Medulla oblongata (tissue), 1 donor: Measurements from ENCODE around the gene RAC3.

Source experiments
- DNase-seq: peaks from one replicate; pipeline ENCODE4 v3.0.0-alpha.2; 2015; ENCODE audit errors: extremely low spot score

RAC3 gene

GRCh38 chr17:81999587-81999975 is 31.9 kb upstream of the RAC3 start:
- no peak for DNase-seq

GRCh38 chr17:81999976-82000802 is 31.3 kb upstream of the RAC3 start:
- DNase-seq = no peak

- no peak for DNase-seq
These were observed 30.5 kb upstream of the RAC3 start for GRCh38 chr17:82000803-82001570.

- no peak for DNase-seq
These were observed 29.9 kb upstream of the RAC3 start for GRCh38 chr17:82001571-82002056.

GRCh38 chr17:82003411-82004381 is 27.8 kb upstream of the RAC3 start:
- no peak for DNase-seq

DNA sequence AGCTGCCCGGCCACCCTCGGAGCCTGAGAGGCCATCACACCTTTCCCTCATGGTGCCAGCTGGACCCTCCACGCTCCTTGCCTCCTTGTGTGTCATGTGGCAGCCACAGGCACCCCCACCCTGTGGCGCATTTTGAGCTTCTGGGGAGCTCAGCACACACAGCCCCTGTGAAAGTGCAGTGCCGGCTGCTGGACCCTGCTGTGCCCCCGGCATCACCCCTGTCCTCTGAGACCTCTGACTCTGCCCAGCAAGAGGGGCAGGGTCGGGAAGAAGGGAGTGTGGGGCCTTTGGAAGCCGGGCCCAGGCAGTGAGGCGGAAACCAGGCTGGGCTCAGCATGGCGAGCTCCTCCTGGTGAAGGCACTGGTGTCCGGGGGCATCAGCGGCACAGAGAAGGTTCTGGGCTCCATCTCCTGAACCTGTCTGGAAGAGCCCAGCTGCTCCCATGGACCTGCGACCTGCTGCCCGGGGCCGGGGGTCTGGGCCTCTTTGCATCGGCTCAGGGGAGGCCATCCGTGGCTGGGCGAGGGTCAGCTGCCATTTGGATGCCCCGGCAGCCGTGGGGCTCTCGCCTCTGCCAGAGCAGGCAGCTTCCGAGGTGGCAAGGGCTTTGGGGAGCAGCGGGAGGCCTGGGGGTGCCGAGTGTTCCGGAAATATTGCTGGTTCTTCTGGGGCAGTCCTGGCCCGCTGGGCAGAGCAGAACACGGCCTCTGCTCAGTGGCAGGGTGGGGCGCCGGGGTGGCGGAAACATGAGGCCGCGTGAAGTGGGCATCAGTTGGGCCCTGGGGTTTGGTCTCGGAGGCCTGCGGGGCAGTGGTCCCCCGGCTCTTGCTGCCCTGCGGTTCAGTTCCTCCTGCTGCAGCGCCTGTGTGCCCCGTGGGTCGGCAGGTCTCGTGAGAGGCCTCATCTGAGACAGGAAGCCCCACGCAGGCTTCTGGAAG is 26.7 kb upstream of the RAC3 start:
- no peak for DNase-seq

- DNase-seq = no peak
These were observed 25.7 kb upstream of the RAC3 start for GRCh38 chr17:82005701-82006348.

DNA sequence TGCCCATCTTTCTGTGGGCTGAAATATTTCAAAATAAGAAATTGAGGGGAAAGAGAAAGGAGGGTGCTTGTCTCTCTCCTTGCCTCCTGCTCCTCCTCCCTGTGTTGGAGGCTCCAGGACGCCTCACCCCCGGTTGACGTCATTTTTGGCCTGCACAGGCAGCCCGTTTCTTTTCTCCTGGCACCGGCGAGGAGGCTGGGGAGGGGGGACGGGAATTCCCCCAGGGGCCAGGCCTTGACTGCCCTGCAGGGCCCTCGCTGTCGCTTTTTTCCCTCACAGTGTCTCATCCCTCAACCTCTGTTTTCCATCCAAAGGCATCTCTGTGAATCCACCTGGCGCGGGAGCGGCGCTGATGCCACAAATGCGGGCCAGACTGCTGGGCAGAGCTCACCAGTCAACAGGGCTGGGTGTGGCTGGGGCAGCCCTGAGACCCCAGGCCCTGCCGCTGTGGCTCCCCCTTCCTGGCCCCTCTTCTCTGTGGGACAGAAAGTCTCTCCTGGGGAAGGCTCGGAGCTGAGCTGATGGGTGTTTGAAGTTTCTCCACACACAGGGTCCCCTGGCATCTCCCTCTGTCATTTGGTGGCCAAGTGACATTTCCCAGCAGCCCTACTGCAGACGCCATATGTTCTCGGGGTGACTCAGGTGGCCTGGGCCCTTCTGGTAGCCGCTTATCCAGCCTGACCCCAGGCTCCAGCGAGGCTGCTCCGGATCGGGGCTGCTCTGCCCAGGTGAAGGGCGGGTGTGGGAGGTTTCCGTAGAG is 24.8 kb upstream of the RAC3 start:
- peak; percentile 75 for DNase-seq

GRCh38 chr17:82007228-82007494 is 24.3 kb upstream of the RAC3 start:
- no peak for DNase-seq

DNA sequence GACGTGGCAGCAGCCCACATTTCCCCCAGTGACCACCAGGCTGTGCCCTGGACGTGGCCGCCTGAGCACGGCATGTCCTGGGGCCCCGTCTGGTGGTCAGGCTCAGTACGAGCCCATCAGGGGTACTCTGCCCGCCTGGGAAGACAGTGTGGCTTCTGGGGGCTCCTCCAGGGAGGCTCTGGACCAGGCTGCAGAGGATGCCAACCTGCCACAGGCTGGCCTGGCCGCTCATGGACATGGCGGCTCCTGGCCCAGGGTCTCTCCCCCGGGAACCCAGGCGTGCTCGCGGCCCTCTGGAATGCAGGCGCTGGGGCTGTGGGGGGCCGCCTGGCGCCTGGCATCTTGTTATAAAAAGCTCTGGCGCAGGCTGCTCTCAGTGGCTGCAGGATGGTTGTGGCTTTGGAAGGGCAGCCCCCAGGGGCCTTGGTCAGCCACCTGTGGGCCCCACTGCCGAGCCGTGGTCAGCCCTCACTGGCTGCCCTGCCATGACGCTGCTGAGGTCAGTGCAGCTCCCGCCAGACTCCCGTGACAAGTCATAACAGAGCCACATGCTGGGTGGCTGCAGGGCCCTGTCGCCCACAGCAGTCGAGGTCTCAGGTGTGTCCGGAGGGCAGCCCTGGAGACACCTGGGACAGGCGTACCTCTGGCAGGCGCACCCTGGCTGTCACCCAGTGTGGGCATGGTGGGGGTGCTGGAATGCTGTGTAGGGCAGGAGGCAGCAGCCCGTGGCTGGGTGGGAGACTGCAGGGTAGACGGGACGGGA is 23.8 kb upstream of the RAC3 start:
- no peak for DNase-seq

- DNase-seq = no peak
These were observed 23.1 kb upstream of the RAC3 start for GRCh38 chr17:82008258-82008940.

DNA sequence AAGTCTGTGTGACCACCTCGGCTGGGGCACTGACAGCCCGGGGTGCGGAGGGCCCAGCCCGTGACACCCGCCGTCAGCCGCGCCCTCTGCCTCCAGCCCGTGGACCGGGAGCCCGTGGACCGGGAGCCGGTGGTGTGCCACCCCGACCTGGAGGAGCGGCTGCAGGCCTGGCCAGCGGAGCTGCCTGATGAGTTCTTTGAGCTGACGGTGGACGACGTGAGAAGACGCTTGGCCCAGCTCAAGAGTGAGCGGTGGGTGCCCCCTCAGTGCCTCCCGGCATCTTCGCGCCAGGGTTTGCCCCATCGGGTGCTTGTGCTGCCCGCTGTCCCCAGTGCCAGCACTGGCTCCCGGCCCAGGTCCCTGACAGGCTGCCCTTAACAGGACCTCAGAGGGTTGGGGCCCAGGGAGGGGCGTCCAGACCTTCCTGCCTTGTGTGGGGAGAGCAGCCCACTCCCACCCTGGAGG is 22.5 kb upstream of the RAC3 start:
- DNase-seq = no peak

- no peak for DNase-seq
These were observed 22.1 kb upstream of the RAC3 start for GRCh38 chr17:82009413-82009812.

DNA sequence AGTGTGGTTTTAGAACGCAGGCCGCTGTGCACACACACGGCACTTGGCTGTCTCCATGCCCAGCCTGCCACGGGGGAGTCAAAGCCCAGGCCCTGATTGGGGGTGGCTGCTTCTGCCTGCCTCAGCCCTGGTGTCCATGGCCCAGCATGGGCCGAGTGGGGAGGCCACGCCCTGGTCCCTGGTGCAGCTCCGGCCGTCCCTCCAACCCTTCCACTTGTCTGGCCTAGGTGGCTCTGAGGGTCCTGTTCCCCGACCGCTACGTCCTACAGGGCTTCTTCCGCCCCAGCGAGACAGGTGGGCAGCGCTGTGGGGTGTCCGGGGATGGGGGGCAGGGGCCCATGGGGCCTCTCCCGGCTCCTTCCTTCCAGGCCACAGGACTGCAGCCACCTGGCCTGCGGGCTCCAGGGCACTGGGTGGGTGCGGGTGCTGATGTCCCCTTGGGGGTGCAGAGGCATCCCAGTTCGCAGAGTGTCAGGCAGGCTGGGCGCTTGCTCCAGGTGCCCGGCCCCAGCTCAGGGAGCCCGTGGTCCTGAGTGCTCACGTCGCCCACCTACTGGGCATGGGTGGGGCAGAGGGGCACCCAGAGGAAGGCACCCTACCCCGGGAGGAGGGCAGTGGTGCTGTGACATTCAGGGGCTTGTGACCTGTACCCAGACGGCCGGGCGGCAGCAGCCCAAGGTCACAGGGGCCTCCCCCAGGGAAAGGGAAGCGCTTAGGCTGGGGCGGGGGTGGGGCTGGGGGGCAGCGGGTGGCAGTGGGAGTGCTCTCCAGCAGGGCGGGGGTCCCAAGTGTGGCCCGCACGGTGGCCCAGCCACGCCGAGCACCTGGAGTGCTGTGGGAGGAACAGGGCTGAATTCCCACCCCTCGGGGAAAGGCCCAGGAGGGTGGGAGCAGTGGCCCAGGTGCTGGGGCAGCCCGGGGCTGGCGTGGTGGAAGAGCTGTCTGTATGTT is 20.6 kb upstream of the RAC3 start:
- no peak for DNase-seq

- DNase-seq = no peak
These were observed 19.8 kb upstream of the RAC3 start for GRCh38 chr17:82011617-82012187.

DNA sequence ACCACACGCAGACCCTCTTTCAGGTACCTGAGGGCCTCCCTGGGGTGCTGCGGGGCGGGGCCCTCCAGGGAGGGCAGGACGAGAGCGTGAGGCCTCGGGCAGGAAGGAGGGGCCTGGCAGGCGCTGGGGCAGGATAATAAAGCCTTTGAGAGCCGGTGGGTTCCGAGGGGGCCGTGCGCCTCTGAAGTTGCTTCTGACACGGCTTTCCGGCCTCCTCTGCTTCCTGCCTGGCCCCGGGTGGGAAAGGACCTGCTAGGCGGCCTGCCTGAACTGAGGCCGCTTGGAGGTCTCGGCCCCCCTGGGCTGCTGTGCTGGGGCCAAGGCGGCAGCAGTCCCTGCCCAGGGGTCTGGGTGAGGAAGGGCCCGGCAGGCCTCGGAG is 19.2 kb upstream of the RAC3 start:
- DNase-seq = no peak
